T-helper 17 cell (primary cell): Measurements from ENCODE around the gene OPN4. TPM values are rescaled to one million over a fixed set of nuclear protein-coding genes. Genes with fewer than 3 reads are reported as not detected.

ENCODE experiments used
- ATAC-seq: fragments of 150-1000 bp; cut with Tn5 transposase; 2 replicates; pipeline ENCODE4 v1.10.0; 2021; ENCODE audit warnings: mild to moderate bottlenecking, moderate library complexity
- DNase-seq, 3 donors: peaks; one replicate each; pipeline versions ENCODE4 v3.0.0 to v3.0.0-alpha.2; 2020 to 2021
- H3K9me3 ChIP-seq: one replicate; pipeline ENCODE4 v1.7.0; 2013; ENCODE audit warnings: low read length, mild to moderate bottlenecking; ENCODE audit not compliant: control insufficient read depth, poor library complexity, severe bottlenecking
- H3K27ac Mint-ChIP-seq: one replicate; pipeline ENCODE4 v1.8.0; 2022; ENCODE audit warnings: mild to moderate bottlenecking, moderate library complexity, mixed read lengths
- H3K27me3 Mint-ChIP-seq: one replicate; pipeline ENCODE4 v1.8.0; 2022; ENCODE audit warnings: mixed read lengths
- H3K36me3 Mint-ChIP-seq: one replicate; pipeline ENCODE4 v1.8.0; 2022; ENCODE audit warnings: low read depth, mixed read lengths
- H3K4me1 Mint-ChIP-seq: one replicate; pipeline ENCODE4 v1.8.0; 2022; ENCODE audit warnings: mild to moderate bottlenecking, mixed read lengths
- H3K4me3 Mint-ChIP-seq: one replicate; pipeline ENCODE4 v1.8.0; 2022; ENCODE audit warnings: mild to moderate bottlenecking, moderate library complexity, mixed read lengths
- total RNA-seq, 4 donors: library from RNA in 2 of 4; stranded (reverse) in 2 of 4; gene quantifications; one replicate each; pipeline ENCODE4 v1.2.3 and lab custom pipeline; 2022 to 2026

The OPN4 gene
- total RNA-seq, 2 donors from 2014 or later, result not detected

DNA sequence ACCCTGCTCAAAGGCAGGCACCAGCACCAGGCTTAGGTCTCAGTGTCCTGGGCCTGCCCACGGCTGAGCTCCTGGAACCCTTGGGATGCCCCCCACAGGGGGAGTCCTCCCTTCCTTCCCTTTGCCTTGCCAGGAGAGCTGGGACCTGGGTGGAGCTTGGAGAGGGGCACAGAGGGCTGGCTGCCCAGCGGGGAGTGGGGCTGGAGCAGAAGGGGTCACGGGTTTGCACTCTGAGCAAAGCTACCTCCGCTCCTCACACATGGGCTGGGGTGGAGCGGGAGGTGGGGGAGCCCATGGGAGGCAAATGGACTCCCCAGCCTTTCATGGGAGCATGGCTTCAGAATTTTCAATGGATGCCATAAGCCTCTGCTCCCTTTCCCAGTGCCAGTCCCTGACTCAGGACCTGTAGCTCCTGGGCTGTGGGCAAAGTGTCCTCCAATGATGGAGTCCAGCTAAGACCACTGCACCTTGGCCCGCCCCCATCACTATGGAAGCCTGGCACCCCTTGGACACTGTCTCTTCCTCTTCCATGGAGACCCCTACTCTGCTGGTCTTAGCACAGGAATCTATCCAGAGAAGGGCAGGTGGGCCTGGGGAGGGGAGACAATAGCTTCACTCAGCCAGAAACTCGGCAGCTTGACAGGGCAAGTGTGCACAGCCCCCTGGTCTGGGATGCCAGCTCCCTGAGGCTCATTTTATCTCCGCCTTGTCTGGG is 53.9 kb downstream of the OPN4 start:
- ATAC-seq (no peak), DNase-seq (no peak)
- H3K9me3 ChIP-seq, result no peaks in the 10 kb centered on the region
- no peak overlapping the region for H3K27ac Mint-ChIP-seq
- H3K36me3 Mint-ChIP-seq, result no peaks in the 10 kb centered on the region
- peaks cover 4% of the 10 kb centered on the region for H3K4me1 Mint-ChIP-seq
- H3K4me3 Mint-ChIP-seq, result no peak overlapping the region
- H3K27me3 Mint-ChIP-seq, result no peaks in the 10 kb centered on the region

DNA sequence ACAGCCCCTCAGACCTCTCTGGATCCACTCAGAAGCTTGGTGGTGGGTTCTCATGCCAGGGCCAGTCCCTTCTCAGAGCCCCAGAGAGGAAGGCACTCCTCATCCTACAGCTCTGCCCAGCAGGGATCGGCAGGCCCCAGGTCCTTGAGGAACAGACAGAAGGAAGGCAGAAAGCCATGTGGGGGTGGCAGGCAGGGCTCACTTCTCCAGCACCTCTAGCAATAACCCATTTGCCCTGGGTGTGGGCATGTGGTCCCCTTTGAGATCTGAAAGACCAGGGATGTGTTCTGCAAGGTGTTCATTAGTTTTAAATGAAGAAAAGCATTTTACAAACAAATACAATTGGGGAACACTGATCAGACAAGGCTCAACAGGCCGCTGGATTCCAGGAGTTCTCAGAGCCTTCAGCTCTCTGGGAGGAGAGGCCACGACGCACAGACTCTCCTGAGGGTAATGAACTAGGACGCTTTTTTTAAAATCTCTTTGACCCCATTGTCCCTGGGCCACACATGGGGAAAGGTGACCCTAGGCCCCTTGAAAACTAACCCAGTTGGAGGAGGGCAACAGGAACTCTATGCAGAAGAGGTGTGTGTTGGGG is 54.5 kb downstream of the OPN4 start:
- Mint-ChIP-seq H3K4me3 (no peak overlapping the region), H3K27ac (no peak overlapping the region)
- no peak for ATAC-seq

GRCh38 chr10:86709396-86710185 is 55.2 kb downstream of the OPN4 start:
- no peak for DNase-seq
- H3K27me3 Mint-ChIP-seq, result no peaks in the 10 kb centered on the region
- ATAC-seq, result no peak
- no peaks in the 10 kb centered on the region for H3K9me3 ChIP-seq
- peaks cover 4% of the 10 kb centered on the region for H3K4me1 Mint-ChIP-seq
- peak overlapping the region; percentile 94 for H3K27ac Mint-ChIP-seq
- peak overlapping the region; percentile 91 for H3K4me3 Mint-ChIP-seq
- H3K36me3 Mint-ChIP-seq, result no peaks in the 10 kb centered on the region

More for the DNA sequence above, 54.5 kb downstream of the OPN4 start:
- H3K9me3 ChIP-seq, result no peaks in the 10 kb centered on the region
- DNase-seq, result no peak
- Mint-ChIP-seq H3K27me3 (no peaks in the 10 kb centered on the region), H3K36me3 (no peaks in the 10 kb centered on the region), H3K4me1 (peaks cover 4% of the 10 kb centered on the region)

- Mint-ChIP-seq H3K27ac (peak overlapping the region; percentile 94), H3K4me1 (peaks cover 4% of the 10 kb centered on the region), H3K36me3 (no peaks in the 10 kb centered on the region), H3K4me3 (peak overlapping the region; percentile 91), H3K27me3 (no peaks in the 10 kb centered on the region)
- no peaks in the 10 kb centered on the region for H3K9me3 ChIP-seq
- ATAC-seq (peak; percentile 94), DNase-seq (peak; percentile 76 to 83 (median 78))
Observed at GRCh38 chr10:86710987-86711512, 56.7 kb downstream of the OPN4 start.

DNA sequence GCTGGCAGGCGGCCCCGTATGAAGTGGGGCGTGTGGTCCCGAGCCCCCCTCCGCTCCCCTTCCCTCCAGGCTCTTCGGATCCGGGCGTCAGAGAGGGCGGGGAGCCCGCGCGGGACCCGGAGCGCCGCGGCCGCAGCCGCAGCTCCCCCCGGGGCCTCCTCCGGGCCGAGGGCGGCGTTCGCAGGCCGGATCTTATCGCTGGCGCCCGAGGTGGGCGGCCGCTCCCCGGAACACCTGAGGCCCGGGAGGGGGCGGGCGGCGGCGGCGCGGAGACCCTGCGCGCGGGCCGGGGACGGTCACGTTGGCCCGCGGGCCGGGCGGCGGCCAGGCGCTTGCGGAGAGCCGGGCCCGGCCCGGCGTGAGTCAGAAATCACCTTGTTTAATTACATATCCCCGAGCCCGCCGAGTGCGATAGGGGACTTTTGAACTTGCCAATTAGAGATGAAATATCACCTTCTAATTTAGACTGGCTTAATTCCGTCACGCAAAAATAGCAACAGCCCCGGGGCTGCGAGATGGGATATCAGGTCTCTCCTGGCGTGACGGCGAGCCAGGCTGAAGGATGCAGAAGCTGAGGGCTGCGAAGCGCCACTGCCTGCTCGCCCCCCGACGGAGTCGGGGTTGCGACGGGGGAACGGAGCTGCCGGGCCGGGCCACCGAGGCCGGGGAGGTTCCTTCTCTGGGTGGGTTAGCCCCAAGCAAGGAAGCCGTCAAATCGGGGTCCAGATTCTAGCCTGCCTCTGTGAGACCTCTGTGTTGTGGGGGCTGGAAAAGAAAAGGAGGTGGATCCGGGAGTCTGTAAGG is 57.4 kb downstream of the OPN4 start:
- DNase-seq (peak; percentile 33 to 53 (median 47)), ATAC-seq (peak; percentile 59)
- Mint-ChIP-seq H3K27ac (peak overlapping the region; percentile 88), H3K4me3 (peak overlapping the region; percentile 83), H3K36me3 (no peaks in the 10 kb centered on the region), H3K4me1 (peaks cover 4% of the 10 kb centered on the region), H3K27me3 (no peaks in the 10 kb centered on the region)
- no peaks in the 10 kb centered on the region for H3K9me3 ChIP-seq

DNA sequence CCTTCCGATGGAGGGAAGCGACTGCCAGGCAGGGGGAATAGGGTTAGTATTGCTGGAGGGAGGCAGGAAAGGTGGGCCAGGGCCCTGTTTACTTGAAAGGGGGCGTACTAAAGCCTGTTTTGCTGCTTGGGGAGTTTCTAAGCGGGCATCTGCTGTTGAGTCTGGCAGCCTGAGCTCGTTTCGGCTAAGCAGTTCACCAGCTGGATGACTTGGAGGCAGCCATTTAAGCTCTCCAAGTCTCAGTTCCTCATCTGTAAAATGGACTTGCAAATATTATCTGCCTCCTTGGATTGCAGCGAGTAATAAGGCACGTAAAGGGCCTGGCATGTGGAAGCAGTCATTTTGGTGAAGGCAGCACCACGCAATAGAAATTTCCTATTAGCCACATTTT is 58.0 kb downstream of the OPN4 start:
- H3K9me3 ChIP-seq, result no peaks in the 10 kb centered on the region
- no peak for ATAC-seq
- DNase-seq, result no peak
- H3K4me1 Mint-ChIP-seq, result peaks cover 4% of the 10 kb centered on the region
- peak overlapping the region; percentile 88 for H3K27ac Mint-ChIP-seq
- H3K36me3 Mint-ChIP-seq, result no peaks in the 10 kb centered on the region
- peak overlapping the region; percentile 83 for H3K4me3 Mint-ChIP-seq
- H3K27me3 Mint-ChIP-seq, result no peaks in the 10 kb centered on the region

- Mint-ChIP-seq H3K36me3 (no peaks in the 10 kb centered on the region), H3K27me3 (peaks cover 8% of the 10 kb centered on the region), H3K4me3 (no peak overlapping the region), H3K27ac (no peak overlapping the region), H3K4me1 (peaks cover 2% of the 10 kb centered on the region)
- H3K9me3 ChIP-seq, result no peaks in the 10 kb centered on the region
- ATAC-seq (no peak), DNase-seq (no peak)
Observed at GRCh38 chr10:86715156-86715795, 60.9 kb downstream of the OPN4 start.

DNA sequence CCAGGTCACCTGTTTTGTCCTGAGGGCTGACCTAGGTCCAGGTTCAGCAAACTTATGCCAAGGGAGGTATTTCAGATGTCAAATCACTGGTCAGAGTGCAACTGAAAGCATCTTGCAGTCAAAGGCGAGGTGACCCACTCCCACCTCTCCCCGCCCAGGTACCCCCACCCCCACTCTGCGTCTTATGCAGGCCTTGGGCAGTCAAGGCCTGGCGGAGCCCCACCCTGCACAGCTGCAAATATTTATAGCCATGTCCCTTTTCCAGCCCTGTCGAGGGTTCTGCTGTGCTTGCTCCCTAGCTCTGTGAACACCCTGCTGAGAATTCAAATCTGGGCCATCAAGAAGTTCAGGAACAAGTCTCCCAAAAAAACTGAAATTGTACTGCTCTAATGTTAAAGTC is 61.5 kb downstream of the OPN4 start:
- Mint-ChIP-seq H3K27me3 (peaks cover 14% of the 10 kb centered on the region), H3K36me3 (no peaks in the 10 kb centered on the region), H3K4me1 (peaks cover 2% of the 10 kb centered on the region), H3K27ac (no peak overlapping the region), H3K4me3 (no peak overlapping the region)
- DNase-seq, result no peak
- no peak for ATAC-seq
- H3K9me3 ChIP-seq, result no peaks in the 10 kb centered on the region

Other genes with a start within 250 kb of the OPN4 start
- gene WAPL, start 132.8 kb upstream of the OPN4 start, total RNA-seq, result 10 to 100 TPM; 42.9 to 43.0 TPM
- gene LDB3, start 14.0 kb downstream of the OPN4 start, total RNA-seq, result not detected
- gene BMPR1A, start 102.1 kb downstream of the OPN4 start, total RNA-seq, result 10 to 100 TPM in 1 of 2 donors, 1 to 10 TPM in 1; 7.6 to 14.8 TPM